Small intestine (tissue), 7 donors: Measurements from ENCODE around the gene SYN1. TPM values are rescaled to one million over a fixed set of nuclear protein-coding genes. Genes with fewer than 3 reads are reported as not detected.

Experiments
- DNase-seq, 2 donors: peaks; one replicate each; pipeline versions ENCODE4 v3.0.0 to v3.0.0-alpha.2; 2013
- FAIRE-seq: peaks from 2 replicates; lab custom pipeline; 2012; peaks lifted over from hg19 to GRCh38; lab: Jason Lieb, UNC
- H3K27ac ChIP-seq, 3 donors: one replicate each; pipeline ENCODE4 v1.5.1; 2013; ENCODE audit warnings: low read length in 2 of 3, mild to moderate bottlenecking in 2 of 3, control low read depth in 1 of 3, inconsistent platforms in 1 of 3, low read depth in 1 of 3, moderate library complexity in 1 of 3
- H3K27me3 ChIP-seq, 3 donors: one replicate each; pipeline ENCODE4 v1.6.1; 2013; ENCODE audit warnings: low read length in 3 of 3, inconsistent platforms in 1 of 3; ENCODE audit not compliant: control insufficient read depth in 3 of 3, insufficient read depth in 3 of 3
- H3K36me3 ChIP-seq, 3 donors: one replicate each; pipeline ENCODE4 v1.6.1; 2013; ENCODE audit warnings: low read length in 3 of 3, inconsistent platforms in 1 of 3, low read depth in 1 of 3, mild to moderate bottlenecking in 1 of 3, moderate library complexity in 1 of 3; ENCODE audit not compliant: control insufficient read depth in 3 of 3, insufficient read depth in 2 of 3
- H3K4me1 ChIP-seq, 3 donors: one replicate each; pipeline ENCODE4 v1.6.1; 2013; ENCODE audit warnings: low read length in 2 of 3, inconsistent platforms in 1 of 3, low read depth in 1 of 3, mild to moderate bottlenecking in 1 of 3, moderate library complexity in 1 of 3; ENCODE audit not compliant: control insufficient read depth in 3 of 3, insufficient read depth in 2 of 3
- H3K4me3 ChIP-seq, 3 donors: one replicate each; pipeline ENCODE4 v1.5.1; 2013; ENCODE audit warnings: low read length in 3 of 3, control low read depth in 1 of 3, inconsistent platforms in 1 of 3, low read depth in 1 of 3, mild to moderate bottlenecking in 1 of 3, moderate library complexity in 1 of 3
- H3K9me3 ChIP-seq, 2 donors: one replicate each; pipeline ENCODE4 v1.6.1; 2013; ENCODE audit warnings: low read depth in 1 of 2, low read length in 1 of 2; ENCODE audit not compliant: control insufficient read depth in 2 of 2, insufficient read depth in 1 of 2
- WGBS, 3 donors: extraction: QIAGEN DNeasy Blood & Tissue Kit; methylation state at CpG; one replicate each; pipeline ENCODE4 v1.1.7; 2013; 5-methylcytosine and 5-hydroxymethylcytosine counted together
- polyA plus RNA-seq, 4 donors: library from polyadenylated mRNA; stranded (reverse) in 3 of 4; unstranded in 1 of 4; fragments of 200-250 nt in 3 of 4; fragments of 120-200 nt in 1 of 4; gene quantifications; one replicate each; pipeline versions ENCODE4 v1.2.1 to v1.2.3, GENCODE V29; 2013
- donor health status: healthy with polysubstance abuse.
- donor health status: control.
- donor health status: control.
- donor health status: Bipolar disorder and iron deficiency.
- donor health status: healthy.

The SYN1 gene
- polyA plus RNA-seq, 4 donors = 0.27 to 3.0 (median 1.3) TPM; not detected in 1

- no peak for DNase-seq
Observed at GRCh38 chrX:47576021-47576898, 43.4 kb downstream of the SYN1 start.

GRCh38 chrX:47574547-47575301 lies 44.9 kb downstream of the SYN1 start:
- Histone ChIP-seq H3K27me3 (no peaks in the 10 kb centered on the region), H3K4me1 (peaks cover 0 to 7% (median 0%) of the 10 kb centered on the region in 3 donors), H3K27ac (peak overlapping the region in 2 of 3 donors; percentile 20 to 38), H3K36me3 (peaks cover 0 to 22% (median 2%) of the 10 kb centered on the region in 3 donors), H3K4me3 (peak overlapping the region in 1 of 3 donors; percentile 27), H3K9me3 (no peaks in the 10 kb centered on the region)
- DNase-seq = peak in 1 of 2 donors; percentile 7
- FAIRE-seq = no peak
- WGBS, 3 donors = 28 to 60% (median 36%) methylated on average over 19 to 27 of the region's 27 CpGs

More at GRCh38 chrX:47576021-47576898, 43.4 kb downstream of the SYN1 start:
- WGBS, 3 donors = 88 to 94% (median 93%) methylated on average over 20 of the region's 20 CpGs
- no peaks in the 10 kb centered on the region for H3K9me3 ChIP-seq
- H3K27me3 ChIP-seq = no peaks in the 10 kb centered on the region
- peaks cover 0 to 7% (median 0%) of the 10 kb centered on the region in 3 donors for H3K4me1 ChIP-seq
- no peak overlapping the region for H3K27ac ChIP-seq
- FAIRE-seq = no peak
- peaks cover 0 to 11% (median 0%) of the 10 kb centered on the region in 3 donors for H3K36me3 ChIP-seq
- no peak overlapping the region for H3K4me3 ChIP-seq

GRCh38 chrX:47574076-47574546 lies 45.5 kb downstream of the SYN1 start:
- DNase-seq (peak in 1 of 2 donors; percentile 17), FAIRE-seq (no peak)
- H3K9me3 ChIP-seq = no peaks in the 10 kb centered on the region
- H3K27ac ChIP-seq = peak overlapping the region in 2 of 3 donors; percentile 55 to 57
- peaks cover 0 to 7% (median 0%) of the 10 kb centered on the region in 3 donors for H3K4me1 ChIP-seq
- WGBS, 3 donors = 0 to 40% (median 6%) methylated on average over 6 to 41 of the region's 41 CpGs
- H3K4me3 ChIP-seq = peak overlapping the region in 1 of 3 donors; percentile 30
- peaks cover 0 to 28% (median 2%) of the 10 kb centered on the region in 3 donors for H3K36me3 ChIP-seq
- no peaks in the 10 kb centered on the region for H3K27me3 ChIP-seq

GRCh38 chrX:47573341-47574075 lies 46.1 kb downstream of the SYN1 start:
- peak overlapping the region in 2 of 3 donors; percentile 55 to 57 for H3K27ac ChIP-seq
- H3K4me1 ChIP-seq = peaks cover 0 to 7% (median 0%) of the 10 kb centered on the region in 3 donors
- 11 to 44% (median 24%) methylated on average over 11 to 20 of the region's 20 CpGs for WGBS, 3 donors
- FAIRE-seq (no peak), DNase-seq (peak; percentile 5 to 17)
- H3K36me3 ChIP-seq = peaks cover 0 to 34% (median 2%) of the 10 kb centered on the region in 3 donors
- peak overlapping the region in 1 of 3 donors; percentile 30 for H3K4me3 ChIP-seq
- H3K9me3 ChIP-seq = no peaks in the 10 kb centered on the region
- H3K27me3 ChIP-seq = no peaks in the 10 kb centered on the region

GRCh38 chrX:47572773-47573340 lies 46.8 kb downstream of the SYN1 start:
- Histone ChIP-seq H3K4me1 (peaks cover 0 to 7% (median 0%) of the 10 kb centered on the region in 3 donors), H3K9me3 (no peaks in the 10 kb centered on the region), H3K4me3 (no peak overlapping the region), H3K27ac (peak overlapping the region in 2 of 3 donors; percentile 55 to 57), H3K36me3 (peaks cover 0 to 37% (median 4%) of the 10 kb centered on the region in 3 donors), H3K27me3 (no peaks in the 10 kb centered on the region)
- FAIRE-seq (no peak), DNase-seq (no peak)
- 50 to 68% (median 56%) methylated on average over 8 to 9 of the region's 9 CpGs for WGBS, 3 donors

- no peak for DNase-seq
- Histone ChIP-seq H3K9me3 (no peaks in the 10 kb centered on the region), H3K4me1 (peaks cover 0 to 7% (median 0%) of the 10 kb centered on the region in 3 donors), H3K4me3 (no peak overlapping the region), H3K36me3 (peaks cover 0 to 45% (median 5%) of the 10 kb centered on the region in 3 donors), H3K27ac (no peak overlapping the region), H3K27me3 (no peaks in the 10 kb centered on the region)
- FAIRE-seq = no peak
- 89 to 91% (median 90%) methylated on average over 12 to 13 of the region's 13 CpGs for WGBS, 3 donors
Observed at GRCh38 chrX:47571896-47572295, 47.8 kb downstream of the SYN1 start.

- DNase-seq (no peak), FAIRE-seq (no peak)
- Histone ChIP-seq H3K4me1 (peaks cover 0 to 7% (median 0%) of the 10 kb centered on the region in 3 donors), H3K27me3 (no peaks in the 10 kb centered on the region), H3K4me3 (no peak overlapping the region), H3K36me3 (peaks cover 0 to 51% (median 5%) of the 10 kb centered on the region in 3 donors), H3K9me3 (no peaks in the 10 kb centered on the region), H3K27ac (no peak overlapping the region)
- 91 to 98% (median 91%) methylated on average over 8 to 10 of the region's 11 CpGs for WGBS, 3 donors
Observed at GRCh38 chrX:47571215-47571614, 48.4 kb downstream of the SYN1 start.
